GM20000 (cell line): ENCODE results near the gene LAMB4.

ENCODE experiments used
- DNase-seq: peaks from one replicate; pipeline ENCODE4 v3.0.0; 2012; ENCODE audit warnings: low spot score
- CTCF ChIP-seq: IDR thresholded peaks from 2 replicates; pipeline ENCODE4 v1.5.1; 2012; ENCODE audit warnings: mild to moderate bottlenecking, control low read depth; ENCODE audit errors: extremely low read depth, missing control alignments

The LAMB4 gene

GRCh38 chr7:108088729-108089128 is 41.4 kb downstream of the LAMB4 start:
- TF ChIP-seq CTCF, result no peak
- no peak for DNase-seq

DNA sequence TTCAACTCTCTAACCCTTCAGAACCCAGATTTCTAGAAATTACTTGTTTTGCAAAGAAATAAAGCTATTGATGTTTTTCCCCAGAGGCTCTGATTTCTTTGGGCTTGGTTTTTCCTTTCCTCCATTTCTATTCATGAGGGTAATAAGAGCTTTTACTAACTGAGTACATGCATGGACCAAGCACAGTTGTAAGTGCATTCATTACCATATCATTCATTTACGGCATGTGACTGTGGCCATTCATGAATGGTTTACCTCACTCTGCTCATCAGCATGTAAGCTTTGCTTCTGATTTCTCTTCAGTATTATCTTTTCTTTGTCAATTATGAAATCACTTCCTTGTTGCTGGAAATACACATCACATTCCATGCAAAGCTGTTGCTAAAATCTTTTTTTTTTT is 42.4 kb downstream of the LAMB4 start:
- no peak for DNase-seq
- TF ChIP-seq CTCF, result no peak

DNA sequence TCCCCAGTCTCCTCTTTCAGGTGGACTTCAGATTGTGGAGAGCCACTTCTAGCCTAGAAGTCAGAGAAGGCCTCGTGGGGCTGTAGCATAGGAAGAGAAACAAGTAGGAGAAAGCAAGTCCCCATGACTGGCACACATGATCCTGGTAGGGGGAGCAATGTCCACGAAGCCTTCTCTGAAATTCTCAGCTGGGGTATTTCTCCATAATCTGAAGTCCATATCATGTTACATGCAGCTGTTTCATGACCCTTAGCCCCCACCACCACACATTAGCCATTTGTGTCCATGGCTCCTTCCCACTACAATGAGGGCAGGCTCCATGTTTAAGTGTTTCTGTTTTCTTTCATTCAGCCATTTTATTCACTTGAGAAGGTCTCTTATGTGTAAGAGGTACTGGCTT is 43.2 kb downstream of the LAMB4 start:
- no peak for TF ChIP-seq CTCF

GRCh38 chr7:108086546-108086945 is 43.6 kb downstream of the LAMB4 start:
- TF ChIP-seq CTCF, result no peak
- DNase-seq, result no peak

More for the DNA sequence above, 43.2 kb downstream of the LAMB4 start:
- DNase-seq, result no peak

DNA sequence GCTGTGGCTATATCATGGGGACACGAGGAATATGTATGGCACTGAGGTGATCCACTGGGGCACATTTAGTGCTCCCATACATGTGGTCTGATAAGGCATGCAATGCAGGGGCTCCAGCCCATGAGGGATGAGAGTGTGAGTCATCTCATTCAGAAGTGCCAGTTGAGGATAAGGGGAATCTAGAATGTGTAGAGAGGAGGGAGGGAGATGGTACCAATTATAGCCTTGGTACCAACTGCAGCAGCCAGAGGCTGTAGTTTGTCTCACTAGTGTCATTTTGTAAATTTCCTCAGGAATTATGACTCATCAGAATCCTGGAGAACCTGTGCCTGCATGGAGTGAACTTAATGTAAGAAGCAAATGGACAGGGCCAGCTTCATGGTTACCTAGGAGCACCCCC is 46.2 kb downstream of the LAMB4 start:
- DNase-seq, result no peak

GRCh38 chr7:108079648-108080591 is 50.2 kb downstream of the LAMB4 start:
- no peak for TF ChIP-seq CTCF
- DNase-seq, result no peak

More for the DNA sequence above, 46.2 kb downstream of the LAMB4 start:
- TF ChIP-seq CTCF, result no peak

DNA sequence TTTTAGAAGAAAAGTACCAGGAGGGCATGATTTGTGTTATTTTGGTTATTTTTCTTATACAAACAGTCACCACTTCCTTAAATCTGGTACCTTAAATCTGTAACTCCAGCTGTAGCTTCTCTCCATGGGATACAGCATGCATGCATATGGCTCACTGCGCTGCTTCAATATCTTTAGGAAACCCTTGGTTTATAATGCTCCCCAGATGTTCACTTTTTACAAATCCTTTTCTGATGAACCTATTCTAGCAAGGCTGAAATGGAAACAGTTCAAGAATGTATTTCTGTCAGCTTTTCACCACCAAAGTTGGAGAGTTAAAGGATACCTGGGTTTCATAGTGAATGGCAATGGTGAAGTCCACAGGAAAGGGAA is 50.9 kb downstream of the LAMB4 start:
- no peak for DNase-seq
- no peak for TF ChIP-seq CTCF
